ENCODE data around the gene ASAP2.

ASAP2 gene

DNA sequence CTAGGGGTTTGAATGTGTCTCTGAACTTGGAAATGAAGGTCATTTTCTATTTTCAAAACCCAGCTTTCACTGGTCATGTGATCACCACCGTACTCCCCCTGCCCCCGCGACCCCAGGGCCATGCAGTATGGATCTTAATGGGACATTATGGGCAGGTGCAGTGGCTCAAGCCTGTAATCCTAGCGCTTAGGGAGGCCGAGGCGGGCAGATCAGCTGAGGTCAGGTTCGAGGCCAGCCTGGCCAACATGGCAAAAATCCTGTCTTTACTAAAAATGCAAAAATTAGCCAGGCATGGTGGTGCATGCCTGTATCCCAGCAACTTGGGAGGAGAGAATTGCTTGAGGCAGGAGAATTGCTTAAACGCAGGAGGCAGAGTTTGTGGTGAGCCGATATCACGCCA, 139.4 kb downstream of the ASAP2 start:
- Histone ChIP-seq H3K27me3 (ENCODE audit: low read depth, low read length) (no peaks in the 10 kb centered on the region), H3K4me1 (ENCODE audit: control insufficient read depth in 1 of 2, insufficient read depth in 2 of 2, low read length in 2 of 2) (peaks cover 4 to 7% of the 10 kb centered on the region in 2 donors), H3K9me3 (ENCODE audit: control insufficient read depth in 1 of 2, low read length in 2 of 2) (no peaks in the 10 kb centered on the region), H3K27ac (ENCODE audit: low read length) (no peak overlapping the region), H3K36me3 (ENCODE audit: control insufficient read depth in 1 of 2, insufficient read depth in 2 of 2, low read length in 2 of 2) (peaks cover 17 to 18% of the 10 kb centered on the region in 2 donors), H3K4me3 (ENCODE audit: low read depth in 1 of 2, low read length in 2 of 2) (no peak overlapping the region)

- Histone ChIP-seq H3K27ac (ENCODE audit: low read length) (no peak overlapping the region), H3K4me3 (ENCODE audit: low read depth in 1 of 2, low read length in 2 of 2) (no peak overlapping the region), H3K9me3 (ENCODE audit: control insufficient read depth in 1 of 2, low read length in 2 of 2) (no peaks in the 10 kb centered on the region), H3K27me3 (ENCODE audit: low read depth, low read length) (no peaks in the 10 kb centered on the region), H3K36me3 (ENCODE audit: control insufficient read depth in 1 of 2, insufficient read depth in 2 of 2, low read length in 2 of 2) (peaks cover 21 to 22% of the 10 kb centered on the region in 2 donors), H3K4me1 (ENCODE audit: control insufficient read depth in 1 of 2, insufficient read depth in 2 of 2, low read length in 2 of 2) (peaks cover 4 to 7% of the 10 kb centered on the region in 2 donors)
Observed at GRCh38 chr2:9346885-9347284, 140.3 kb downstream of the ASAP2 start.

DNA sequence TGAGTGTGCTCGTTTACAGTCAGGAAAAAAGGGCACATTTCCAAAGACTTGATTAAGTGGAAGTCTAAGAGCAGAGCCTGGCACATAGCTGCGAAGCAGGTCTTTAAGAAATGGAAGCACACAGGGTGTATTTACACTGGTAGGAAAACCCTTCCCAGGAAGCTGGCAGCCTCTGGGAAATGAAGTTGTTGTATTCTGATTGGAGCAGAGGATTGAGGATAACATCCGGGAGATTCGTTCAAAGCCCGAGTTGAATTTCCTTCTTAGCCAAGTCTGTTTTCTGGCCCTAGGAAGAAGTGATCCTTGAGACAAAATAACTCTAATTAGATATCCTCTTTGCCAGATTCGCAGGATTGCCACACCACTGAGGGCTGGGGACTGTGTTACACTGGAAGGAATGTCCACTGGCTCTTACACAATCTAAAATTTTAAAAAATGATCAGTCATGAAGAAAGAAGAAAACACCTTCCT, 140.8 kb downstream of the ASAP2 start:
- H3K9me3 ChIP-seq (ENCODE audit: control insufficient read depth in 1 of 2, low read length in 2 of 2), result no peaks in the 10 kb centered on the region
- no peak overlapping the region for H3K27ac ChIP-seq (ENCODE audit: low read length)
- H3K4me3 ChIP-seq (ENCODE audit: low read depth in 1 of 2, low read length in 2 of 2), result no peak overlapping the region
- H3K36me3 ChIP-seq (ENCODE audit: control insufficient read depth in 1 of 2, insufficient read depth in 2 of 2, low read length in 2 of 2), result peaks cover 22 to 25% of the 10 kb centered on the region in 2 donors
- no peaks in the 10 kb centered on the region for H3K27me3 ChIP-seq (ENCODE audit: low read depth, low read length)
- H3K4me1 ChIP-seq (ENCODE audit: control insufficient read depth in 1 of 2, insufficient read depth in 2 of 2, low read length in 2 of 2), result peaks cover 4 to 7% of the 10 kb centered on the region in 2 donors

DNA sequence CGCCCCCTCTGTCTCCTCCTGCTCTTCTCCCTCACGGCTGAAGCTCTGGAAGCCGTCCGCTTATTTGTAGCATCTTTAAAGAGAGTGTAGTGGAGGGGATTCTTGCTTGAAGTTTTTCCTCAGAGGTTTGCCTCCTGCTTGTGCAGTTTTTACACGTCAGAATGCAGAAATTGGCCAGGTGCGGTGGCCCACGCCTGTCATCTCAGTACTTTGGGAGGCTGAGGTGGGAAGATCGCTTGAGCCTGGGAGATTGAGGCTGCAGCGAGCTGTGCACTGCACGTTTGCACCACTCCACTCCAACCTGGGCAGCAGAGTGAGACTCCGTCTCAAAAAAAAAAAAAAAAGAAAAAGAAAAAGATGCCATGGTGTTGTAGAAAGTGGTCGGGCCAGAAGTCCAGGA, 147.7 kb downstream of the ASAP2 start:
- H3K4me1 ChIP-seq (ENCODE audit: control insufficient read depth in 1 of 2, insufficient read depth in 2 of 2, low read length in 2 of 2), result no peaks in the 10 kb centered on the region
- peaks cover 37 to 62% of the 10 kb centered on the region in 2 donors for H3K36me3 ChIP-seq (ENCODE audit: control insufficient read depth in 1 of 2, insufficient read depth in 2 of 2, low read length in 2 of 2)
- H3K9me3 ChIP-seq (ENCODE audit: control insufficient read depth in 1 of 2, low read length in 2 of 2), result no peaks in the 10 kb centered on the region
- no peaks in the 10 kb centered on the region for H3K27me3 ChIP-seq (ENCODE audit: low read depth, low read length)
- H3K4me3 ChIP-seq (ENCODE audit: low read depth in 1 of 2, low read length in 2 of 2), result no peak overlapping the region
- no peak overlapping the region for H3K27ac ChIP-seq (ENCODE audit: low read length)

DNA sequence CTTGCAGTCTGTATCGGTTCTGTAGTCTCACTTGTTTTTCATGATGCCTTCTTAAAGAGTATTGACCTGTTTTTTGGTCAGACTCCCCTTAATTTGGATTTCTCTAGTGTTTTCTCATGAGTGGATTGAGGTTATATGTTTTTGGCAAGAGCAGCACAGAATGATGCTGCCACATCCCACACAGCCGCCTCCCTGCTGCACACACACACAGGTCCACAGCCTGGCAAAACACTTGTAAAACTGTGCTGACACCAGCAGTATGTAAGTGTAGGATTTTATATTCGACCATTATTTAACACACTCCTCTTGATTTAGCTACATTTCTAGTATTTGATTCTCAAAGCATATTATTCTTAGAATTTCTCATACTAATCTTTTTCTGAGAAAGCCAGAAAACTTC, 148.7 kb downstream of the ASAP2 start:
- no peak overlapping the region for H3K27ac ChIP-seq (ENCODE audit: low read length)
- H3K4me1 ChIP-seq (ENCODE audit: control insufficient read depth in 1 of 2, insufficient read depth in 2 of 2, low read length in 2 of 2), result no peaks in the 10 kb centered on the region
- H3K27me3 ChIP-seq (ENCODE audit: low read depth, low read length), result no peaks in the 10 kb centered on the region
- no peaks in the 10 kb centered on the region for H3K9me3 ChIP-seq (ENCODE audit: control insufficient read depth in 1 of 2, low read length in 2 of 2)
- peaks cover 45 to 68% of the 10 kb centered on the region in 2 donors for H3K36me3 ChIP-seq (ENCODE audit: control insufficient read depth in 1 of 2, insufficient read depth in 2 of 2, low read length in 2 of 2)
- H3K4me3 ChIP-seq (ENCODE audit: low read depth in 1 of 2, low read length in 2 of 2), result no peak overlapping the region

- no peaks in the 10 kb centered on the region for H3K27me3 ChIP-seq (ENCODE audit: low read depth, low read length)
- no peaks in the 10 kb centered on the region for H3K9me3 ChIP-seq (ENCODE audit: control insufficient read depth in 1 of 2, low read length in 2 of 2)
- H3K4me1 ChIP-seq (ENCODE audit: control insufficient read depth in 1 of 2, insufficient read depth in 2 of 2, low read length in 2 of 2), result no peaks in the 10 kb centered on the region
- peaks cover 46 to 67% of the 10 kb centered on the region in 2 donors for H3K36me3 ChIP-seq (ENCODE audit: control insufficient read depth in 1 of 2, insufficient read depth in 2 of 2, low read length in 2 of 2)
- no peak overlapping the region for H3K27ac ChIP-seq (ENCODE audit: low read length)
- H3K4me3 ChIP-seq (ENCODE audit: low read depth in 1 of 2, low read length in 2 of 2), result no peak overlapping the region
Observed at GRCh38 chr2:9355716-9356115, 149.1 kb downstream of the ASAP2 start.

DNA sequence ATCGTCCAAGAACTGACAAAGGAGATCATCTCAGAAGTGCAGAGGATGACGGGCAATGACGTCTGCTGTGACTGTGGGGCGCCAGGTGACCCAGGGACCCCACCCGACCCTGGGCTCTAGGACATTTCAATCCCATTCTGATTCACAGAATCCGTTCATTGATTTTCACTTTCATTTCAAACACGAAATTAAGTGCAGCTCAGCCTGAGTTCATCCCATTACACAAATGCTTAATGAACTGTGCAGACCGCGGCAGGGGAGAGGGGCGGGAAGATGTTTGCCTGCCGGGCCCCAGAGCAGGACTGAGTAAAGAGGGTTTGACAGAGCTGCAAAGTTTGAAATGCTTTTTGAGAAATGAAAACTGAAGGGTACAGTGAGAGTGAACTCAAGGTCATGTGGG, 149.6 kb downstream of the ASAP2 start:
- no peaks in the 10 kb centered on the region for H3K9me3 ChIP-seq (ENCODE audit: control insufficient read depth in 1 of 2, low read length in 2 of 2)
- no peak overlapping the region for H3K27ac ChIP-seq (ENCODE audit: low read length)
- H3K27me3 ChIP-seq (ENCODE audit: low read depth, low read length), result no peaks in the 10 kb centered on the region
- no peak overlapping the region for H3K4me3 ChIP-seq (ENCODE audit: low read depth in 1 of 2, low read length in 2 of 2)
- H3K36me3 ChIP-seq (ENCODE audit: control insufficient read depth in 1 of 2, insufficient read depth in 2 of 2, low read length in 2 of 2), result peaks cover 40 to 61% of the 10 kb centered on the region in 2 donors
- H3K4me1 ChIP-seq (ENCODE audit: control insufficient read depth in 1 of 2, insufficient read depth in 2 of 2, low read length in 2 of 2), result no peaks in the 10 kb centered on the region

- H3K9me3 ChIP-seq (ENCODE audit: control insufficient read depth in 1 of 2, low read length in 2 of 2), result no peaks in the 10 kb centered on the region
- H3K27me3 ChIP-seq (ENCODE audit: low read depth, low read length), result no peaks in the 10 kb centered on the region
- H3K4me3 ChIP-seq (ENCODE audit: low read depth in 1 of 2, low read length in 2 of 2), result no peak overlapping the region
- no peak overlapping the region for H3K27ac ChIP-seq (ENCODE audit: low read length)
- no peaks in the 10 kb centered on the region for H3K4me1 ChIP-seq (ENCODE audit: control insufficient read depth in 1 of 2, insufficient read depth in 2 of 2, low read length in 2 of 2)
- peaks cover 31 to 46% of the 10 kb centered on the region in 2 donors for H3K36me3 ChIP-seq (ENCODE audit: control insufficient read depth in 1 of 2, insufficient read depth in 2 of 2, low read length in 2 of 2)
Observed at GRCh38 chr2:9358846-9359245, 152.2 kb downstream of the ASAP2 start.

DNA sequence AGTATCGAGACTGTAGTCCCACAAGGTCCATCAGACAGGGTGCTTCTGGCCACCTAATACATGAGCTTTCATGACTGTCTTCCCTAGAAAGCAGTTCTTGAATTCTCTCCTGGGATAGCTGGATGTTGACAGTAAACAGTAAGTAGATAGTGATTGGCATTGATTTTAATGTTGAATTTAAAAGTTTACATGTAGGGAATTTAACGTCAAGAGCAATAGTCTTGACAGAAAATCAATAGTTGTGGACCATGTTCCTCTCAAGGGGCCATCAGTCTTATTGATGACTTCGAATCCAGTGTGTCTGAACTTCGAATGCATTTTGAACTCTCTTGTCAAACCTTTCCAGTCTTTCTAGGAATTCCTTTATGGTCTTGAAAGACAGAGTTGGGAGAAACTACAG, 152.9 kb downstream of the ASAP2 start:
- Histone ChIP-seq H3K27me3 (ENCODE audit: low read depth, low read length) (no peaks in the 10 kb centered on the region), H3K9me3 (ENCODE audit: control insufficient read depth in 1 of 2, low read length in 2 of 2) (no peaks in the 10 kb centered on the region), H3K36me3 (ENCODE audit: control insufficient read depth in 1 of 2, insufficient read depth in 2 of 2, low read length in 2 of 2) (peaks cover 34 to 40% of the 10 kb centered on the region in 2 donors), H3K4me3 (ENCODE audit: low read depth in 1 of 2, low read length in 2 of 2) (no peak overlapping the region), H3K27ac (ENCODE audit: low read length) (no peak overlapping the region), H3K4me1 (ENCODE audit: control insufficient read depth in 1 of 2, insufficient read depth in 2 of 2, low read length in 2 of 2) (no peaks in the 10 kb centered on the region)

DNA sequence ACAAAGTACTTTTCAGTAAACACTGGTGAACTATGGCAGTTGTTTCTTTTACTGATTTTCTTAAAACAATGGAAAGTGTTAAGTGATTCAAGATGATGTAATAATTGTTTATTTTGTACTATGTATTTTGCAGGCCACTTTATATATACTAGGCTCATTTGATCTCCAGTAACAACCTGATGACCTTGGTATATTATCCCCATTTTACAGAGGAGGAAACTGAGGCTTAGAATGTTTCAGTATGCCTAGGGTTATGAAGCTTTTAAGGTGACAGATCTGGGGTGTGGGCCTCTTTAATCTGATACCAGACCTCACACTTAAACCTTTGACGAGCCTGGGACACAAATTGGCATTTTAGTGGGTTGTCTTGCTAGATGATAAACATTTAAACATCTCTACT, 153.5 kb downstream of the ASAP2 start:
- no peak overlapping the region for H3K27ac ChIP-seq (ENCODE audit: low read length)
- H3K27me3 ChIP-seq (ENCODE audit: low read depth, low read length), result no peaks in the 10 kb centered on the region
- H3K4me3 ChIP-seq (ENCODE audit: low read depth in 1 of 2, low read length in 2 of 2), result no peak overlapping the region
- peaks cover 37 to 38% of the 10 kb centered on the region in 2 donors for H3K36me3 ChIP-seq (ENCODE audit: control insufficient read depth in 1 of 2, insufficient read depth in 2 of 2, low read length in 2 of 2)
- H3K4me1 ChIP-seq (ENCODE audit: control insufficient read depth in 1 of 2, insufficient read depth in 2 of 2, low read length in 2 of 2), result no peaks in the 10 kb centered on the region
- H3K9me3 ChIP-seq (ENCODE audit: control insufficient read depth in 1 of 2, low read length in 2 of 2), result no peaks in the 10 kb centered on the region

DNA sequence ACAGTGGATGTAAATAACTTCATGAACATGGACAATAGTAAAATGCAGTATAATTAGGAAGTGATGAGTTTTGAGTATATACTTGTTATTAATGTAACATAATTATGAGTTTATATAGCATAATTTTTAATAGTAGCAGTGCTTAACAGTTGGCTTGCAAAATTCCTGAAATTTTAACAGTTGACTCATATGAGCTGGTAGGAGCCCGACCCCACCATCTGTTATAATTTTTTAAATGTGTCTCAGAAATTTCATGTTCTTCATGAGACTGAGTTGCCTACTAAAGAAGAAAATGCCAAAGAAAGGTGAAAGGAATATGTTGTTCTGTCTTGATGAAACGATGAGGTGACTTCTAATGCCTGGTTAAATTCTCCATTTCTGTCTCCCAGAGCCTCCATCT, 154.1 kb downstream of the ASAP2 start:
- Histone ChIP-seq H3K27me3 (ENCODE audit: low read depth, low read length) (no peaks in the 10 kb centered on the region), H3K36me3 (ENCODE audit: control insufficient read depth in 1 of 2, insufficient read depth in 2 of 2, low read length in 2 of 2) (peaks cover 38 to 42% of the 10 kb centered on the region in 2 donors), H3K4me3 (ENCODE audit: low read depth in 1 of 2, low read length in 2 of 2) (no peak overlapping the region), H3K27ac (ENCODE audit: low read length) (no peak overlapping the region), H3K4me1 (ENCODE audit: control insufficient read depth in 1 of 2, insufficient read depth in 2 of 2, low read length in 2 of 2) (no peaks in the 10 kb centered on the region), H3K9me3 (ENCODE audit: control insufficient read depth in 1 of 2, low read length in 2 of 2) (no peaks in the 10 kb centered on the region)

GRCh38 chr2:9364373-9364772, 157.8 kb downstream of the ASAP2 start:
- no peak overlapping the region for H3K27ac ChIP-seq (ENCODE audit: low read length)
- no peaks in the 10 kb centered on the region for H3K27me3 ChIP-seq (ENCODE audit: low read depth, low read length)
- H3K4me3 ChIP-seq (ENCODE audit: low read depth in 1 of 2, low read length in 2 of 2), result no peak overlapping the region
- peaks cover 34 to 44% of the 10 kb centered on the region in 2 donors for H3K36me3 ChIP-seq (ENCODE audit: control insufficient read depth in 1 of 2, insufficient read depth in 2 of 2, low read length in 2 of 2)
- H3K4me1 ChIP-seq (ENCODE audit: control insufficient read depth in 1 of 2, insufficient read depth in 2 of 2, low read length in 2 of 2), result no peaks in the 10 kb centered on the region
- H3K9me3 ChIP-seq (ENCODE audit: control insufficient read depth in 1 of 2, low read length in 2 of 2), result no peaks in the 10 kb centered on the region
